Ovary (tissue), 9 donors: Measurements from ENCODE around the gene HIP1. TPM values are rescaled to one million over a fixed set of nuclear protein-coding genes. Genes with fewer than 3 reads are reported as not detected.
"Not testable (repeated sequence)": the region's sequence is repeated elsewhere in the genome, so short reads cannot be mapped to it uniquely, and the experiment has no call there.

Source experiments
- DNase-seq, 5 donors: peaks; one replicate each; pipeline ENCODE4 v3.0.0-alpha.2; 2019 to 2020
- H3K27ac ChIP-seq, 2 donors: fragments of 200-600 bp; one replicate each; pipeline versions ENCODE4 v1.5.1 to v1.8.0; 2019 to 2022
- H3K27me3 ChIP-seq: fragments of 200-600 bp; one replicate; pipeline ENCODE4 v1.8.0; 2022
- H3K36me3 ChIP-seq: fragments of 200-600 bp; sonication (generic); one replicate; pipeline ENCODE4 v1.5.1; 2019
- H3K4me1 ChIP-seq: one replicate; pipeline ENCODE4 v1.8.1; 2013; ENCODE audit warnings: mild to moderate bottlenecking, moderate library complexity; ENCODE audit not compliant: insufficient read depth
- H3K4me3 ChIP-seq: fragments of 200-600 bp; sonication (generic); one replicate; pipeline ENCODE4 v1.5.1; 2017
- H3K9me3 ChIP-seq, 2 donors: fragments of 200-600 bp in 1 of 2; sonication (generic) in 1 of 2; one replicate each; pipeline versions ENCODE4 v1.5.1 to v1.8.1; 2013 to 2019; ENCODE audit warnings: mild to moderate bottlenecking in 1 of 2, moderate library complexity in 1 of 2
- CTCF ChIP-seq, 3 donors: fragments of 450-650 bp in 2 of 3; fragments of 200-600 bp in 1 of 3; IDR thresholded peaks; one replicate each; pipeline versions ENCODE4 v1.5.1 to v1.8.0; 2016 to 2022; ENCODE audit warnings: antibody characterized with exemption in 3 of 3, mild to moderate bottlenecking in 1 of 3
- EP300 ChIP-seq: sonication (generic); formaldehyde crosslinking; IDR thresholded peaks from one replicate; pipeline ENCODE4 v1.6.1; 2017; ENCODE audit warnings: antibody characterized with exemption
- POLR2A ChIP-seq: fragments of 450-650 bp; IDR thresholded peaks from one replicate; pipeline ENCODE4 v1.6.1; 2017; ENCODE audit warnings: antibody characterized with exemption, mild to moderate bottlenecking, moderate library complexity
- WGBS, 3 donors: extraction: QIAGEN DNeasy Blood & Tissue Kit in 1 of 3; methylation state at CpG; one replicate each; pipeline versions ENCODE4 v1.1.5 to v1.1.7; 2013 to 2017; 5-methylcytosine and 5-hydroxymethylcytosine counted together
- intact Hi-C, 4 donors: fragments of 100-400 bp; cut with DNase I; formaldehyde crosslinking; loops; one replicate each; pipeline versions ENCODE4 v1.11.0 to v1.15.1; 2022 to 2023
- polyA plus RNA-seq, 2 donors: library from polyadenylated mRNA; stranded (reverse); fragments of 200-250 nt in 1 of 2; fragments of 350-450 nt in 1 of 2; fragmentation: Illumina TruSeq in 1 of 2; extraction: RNeasy Lipid Tissue Mini Kit (QIAGEN cat#74804) in 1 of 2; gene quantifications; one replicate each; pipeline ENCODE4 v1.2.3, GENCODE V29; 2013 to 2014
- total RNA-seq, 7 donors: library from RNA; depleted of rRNA in 2 of 7; stranded (reverse); fragments of >200 nt in 2 of 7; fragmentation: NEBNext Ultra II Directional in 3 of 7; extraction: Animal tissue kit (Norgen Biotek cat#: 25700) in 3 of 7; gene quantifications; one replicate each; pipeline versions ENCODE4 v1.1.0 to v1.2.4, GENCODE V29; 2016 to 2023
- donor health status: DM: no; HTN: no; CAD: no; lungs with moderate emphysema.
- donor health status: DM: no; HTN: no; CAD: no.
- donor health status: Bipolar disorder and iron deficiency.
- donor health status: DM: yes; HTN: yes; CAD: no.
- donor health status: DM: no; HTN: no; CAD: no.
- donor health status: DM: yes; HTN: yes; CAD: no.

HIP1 gene
- total and polyA plus RNA-seq, 9 donors, result 9.4 to 31.4 (median 16.8) TPM

GRCh38 chr7:75572814-75573213 lies 165.9 kb downstream of the HIP1 start:
- Histone ChIP-seq H3K4me3 (no peak overlapping the region), H3K4me1 (no peaks in the 10 kb centered on the region), H3K36me3 (no peaks in the 10 kb centered on the region), H3K27ac (no peak overlapping the region), H3K27me3 (no peaks in the 10 kb centered on the region), H3K9me3 (no peaks in the 10 kb centered on the region)
- TF ChIP-seq CTCF (IDR thresholded peaks at IDR 0.05) (no peak), EP300 (no peak), POLR2A (no peak)
- intact Hi-C loops, result no loop called here
- DNase-seq, result no peak
- 86 to 92% (median 91%) methylated on average over 5 to 11 of the region's 11 CpGs for WGBS, 3 donors

- intact Hi-C loops, result no loop called here
- H3K27me3 ChIP-seq, result no peaks in the 10 kb centered on the region
- no peaks in the 10 kb centered on the region for H3K4me1 ChIP-seq
- DNase-seq, result no peak
- TF ChIP-seq EP300 (no peak), CTCF (IDR thresholded peaks at IDR 0.05) (no peak), POLR2A (no peak)
- 93 to 96% (median 95%) methylated on average over 5 of the region's 5 CpGs for WGBS, 3 donors
- no peak overlapping the region for H3K4me3 ChIP-seq
- H3K9me3 ChIP-seq, result no peaks in the 10 kb centered on the region
- no peaks in the 10 kb centered on the region for H3K36me3 ChIP-seq
- H3K27ac ChIP-seq, result no peak overlapping the region
Observed at GRCh38 chr7:75572396-75572795, 166.3 kb downstream of the HIP1 start.

- H3K36me3 ChIP-seq, result no peaks in the 10 kb centered on the region
- no peak for TF ChIP-seq CTCF (IDR thresholded peaks at IDR 0.05)
- TF ChIP-seq EP300, result no peak
- no peak for TF ChIP-seq POLR2A
- 94 to 97% (median 97%) methylated on average over 4 of the region's 4 CpGs for WGBS, 3 donors
- H3K4me3 ChIP-seq, result no peak overlapping the region
- H3K9me3 ChIP-seq, result no peaks in the 10 kb centered on the region
- DNase-seq, result no peak
- no peak overlapping the region for H3K27ac ChIP-seq
- H3K27me3 ChIP-seq, result no peaks in the 10 kb centered on the region
- intact Hi-C loops, result no loop called here
- H3K4me1 ChIP-seq, result no peaks in the 10 kb centered on the region
Observed at GRCh38 chr7:75571209-75571608, 167.5 kb downstream of the HIP1 start.

GRCh38 chr7:75569629-75570282 lies 169.0 kb downstream of the HIP1 start:
- 89 to 93% (median 92%) methylated on average over 16 of the region's 16 CpGs for WGBS, 3 donors
- H3K36me3 ChIP-seq, H3K4me1 ChIP-seq, DNase-seq, H3K9me3 ChIP-seq, H3K27me3 ChIP-seq, H3K4me3 ChIP-seq, H3K27ac ChIP-seq, intact Hi-C loops: not testable (repeated sequence)

- no peaks in the 10 kb centered on the region for H3K36me3 ChIP-seq
- WGBS, 3 donors, result 90 to 93% (median 90%) methylated on average over 12 of the region's 12 CpGs
- no peaks in the 10 kb centered on the region for H3K27me3 ChIP-seq
- no peak overlapping the region for H3K4me3 ChIP-seq
- no peak overlapping the region for H3K27ac ChIP-seq
- H3K9me3 ChIP-seq, result no peaks in the 10 kb centered on the region
- DNase-seq, result no peak
- TF ChIP-seq EP300 (no peak), POLR2A (no peak), CTCF (IDR thresholded peaks at IDR 0.05) (no peak)
- H3K4me1 ChIP-seq, result peaks cover 2% of the 10 kb centered on the region
- intact Hi-C loops, result no loop called here
Observed at GRCh38 chr7:75567948-75568595, 170.7 kb downstream of the HIP1 start.
